Measurements from ENCODE around the gene RUNX2.
"Not testable (repeated sequence)": the region's sequence is repeated elsewhere in the genome, so short reads cannot be mapped to it uniquely, and the experiment has no call there.

The RUNX2 gene

GRCh38 chr6:45554591-45554990 is 226.5 kb downstream of the RUNX2 start:
- Histone ChIP-seq H3K4me3 (replicated peaks; ENCODE audit: low read depth, low read length) (no peak overlapping the region), H3K27me3 (replicated peaks; ENCODE audit: control insufficient read depth, insufficient read depth, low read length) (no peaks in the 10 kb centered on the region), H3K36me3 (ENCODE audit: control insufficient read depth, insufficient read depth, low read length) (no peaks in the 10 kb centered on the region)
- TF ChIP-seq CTCF (IDR thresholded peaks at IDR 0.05; ENCODE audit: insufficient read depth, low read length, poor library complexity, severe bottlenecking): no peak
- DNase-seq (ENCODE audit: extremely low read depth, insufficient read length): no peak

DNA sequence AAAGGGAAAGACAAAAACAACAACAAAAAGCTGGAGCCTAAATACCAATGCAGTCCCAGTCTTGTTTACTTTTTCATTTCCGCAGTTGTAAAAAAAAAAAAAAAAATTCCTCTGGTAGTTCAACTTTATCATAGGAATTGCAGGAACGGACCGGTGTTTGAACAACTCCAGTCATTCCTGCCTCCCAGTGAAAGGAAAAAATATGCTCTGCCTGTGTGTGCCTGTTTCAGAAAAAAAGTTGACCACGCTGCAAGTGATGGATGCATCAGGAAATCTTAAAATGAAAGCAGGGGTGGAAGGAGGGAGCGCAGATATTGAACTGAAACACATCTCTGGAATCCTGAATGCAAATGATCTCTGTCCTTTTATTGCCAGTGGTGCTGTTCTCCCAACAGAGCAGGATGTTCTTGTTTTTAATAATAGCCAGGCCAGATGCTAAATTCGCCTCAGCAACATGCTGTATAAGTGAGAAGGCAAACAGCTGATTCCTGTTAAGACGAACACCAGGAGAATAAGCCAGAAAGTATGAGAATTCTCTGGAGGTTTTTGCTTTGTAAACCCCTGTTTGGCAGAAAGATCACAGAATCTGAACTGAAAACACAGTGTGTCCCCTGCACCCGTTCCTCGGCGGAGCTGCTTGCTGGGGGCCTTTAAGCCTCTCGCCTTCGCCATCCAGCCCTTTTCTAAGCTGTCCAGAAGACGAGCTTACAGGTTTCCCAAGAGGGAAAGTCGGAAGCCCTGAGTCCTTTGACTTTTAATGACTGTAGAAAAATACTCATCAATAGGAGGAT is 228.0 kb downstream of the RUNX2 start:
- Histone ChIP-seq H3K36me3 (ENCODE audit: control insufficient read depth, insufficient read depth, low read length) (no peaks in the 10 kb centered on the region), H3K4me3 (replicated peaks; ENCODE audit: low read depth, low read length) (no peak overlapping the region), H3K27me3 (replicated peaks; ENCODE audit: control insufficient read depth, insufficient read depth, low read length) (no peaks in the 10 kb centered on the region)
- DNase-seq (ENCODE audit: extremely low read depth, insufficient read length): no peak
- TF ChIP-seq CTCF (IDR thresholded peaks at IDR 0.05; ENCODE audit: insufficient read depth, low read length, poor library complexity, severe bottlenecking): no peak

GRCh38 chr6:45556828-45557227 is 228.7 kb downstream of the RUNX2 start:
- Histone ChIP-seq H3K4me3 (replicated peaks; ENCODE audit: low read depth, low read length) (no peak overlapping the region), H3K27me3 (replicated peaks; ENCODE audit: control insufficient read depth, insufficient read depth, low read length) (no peaks in the 10 kb centered on the region), H3K36me3 (ENCODE audit: control insufficient read depth, insufficient read depth, low read length) (no peaks in the 10 kb centered on the region)
- DNase-seq (ENCODE audit: extremely low read depth, insufficient read length): no peak
- TF ChIP-seq CTCF (IDR thresholded peaks at IDR 0.05; ENCODE audit: insufficient read depth, low read length, poor library complexity, severe bottlenecking): no peak

DNA sequence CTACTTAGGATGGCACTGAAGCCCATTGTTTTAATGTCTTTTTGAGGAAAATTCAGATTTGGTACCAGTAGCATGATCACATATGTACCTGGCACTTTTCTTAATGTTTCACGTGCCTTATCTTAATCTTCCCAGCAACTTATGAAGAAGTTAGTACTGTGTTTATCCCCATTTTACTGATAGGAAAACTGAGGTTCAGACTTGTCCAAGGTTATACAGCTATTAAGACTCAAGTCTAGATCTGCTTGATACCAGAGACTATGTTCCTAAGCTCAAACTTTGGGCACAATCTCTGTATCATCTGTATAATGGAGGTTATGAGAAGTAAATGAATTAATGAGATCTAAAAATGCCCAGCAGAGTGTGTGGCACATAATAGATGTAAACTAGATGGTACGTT is 229.3 kb downstream of the RUNX2 start:
- Histone ChIP-seq H3K36me3 (ENCODE audit: control insufficient read depth, insufficient read depth, low read length) (no peaks in the 10 kb centered on the region), H3K4me3 (replicated peaks; ENCODE audit: low read depth, low read length) (no peak overlapping the region), H3K27me3 (replicated peaks; ENCODE audit: control insufficient read depth, insufficient read depth, low read length) (no peaks in the 10 kb centered on the region; the same call in 1 of the 2 replicates)
- no peak for TF ChIP-seq CTCF (IDR thresholded peaks at IDR 0.05; ENCODE audit: insufficient read depth, low read length, poor library complexity, severe bottlenecking)
- no peak for DNase-seq (ENCODE audit: extremely low read depth, insufficient read length)

GRCh38 chr6:45558858-45559257 is 230.7 kb downstream of the RUNX2 start:
- H3K27me3 ChIP-seq (replicated peaks; ENCODE audit: control insufficient read depth, insufficient read depth, low read length): no peaks in the 10 kb centered on the region; the same call in 1 of the 2 replicates
- TF ChIP-seq CTCF (IDR thresholded peaks at IDR 0.05; ENCODE audit: insufficient read depth, low read length, poor library complexity, severe bottlenecking): no peak
- no peak for DNase-seq (ENCODE audit: extremely low read depth, insufficient read length)
- no peaks in the 10 kb centered on the region for H3K36me3 ChIP-seq (ENCODE audit: control insufficient read depth, insufficient read depth, low read length)
- H3K4me3 ChIP-seq (replicated peaks; ENCODE audit: low read depth, low read length): no peak overlapping the region

DNA sequence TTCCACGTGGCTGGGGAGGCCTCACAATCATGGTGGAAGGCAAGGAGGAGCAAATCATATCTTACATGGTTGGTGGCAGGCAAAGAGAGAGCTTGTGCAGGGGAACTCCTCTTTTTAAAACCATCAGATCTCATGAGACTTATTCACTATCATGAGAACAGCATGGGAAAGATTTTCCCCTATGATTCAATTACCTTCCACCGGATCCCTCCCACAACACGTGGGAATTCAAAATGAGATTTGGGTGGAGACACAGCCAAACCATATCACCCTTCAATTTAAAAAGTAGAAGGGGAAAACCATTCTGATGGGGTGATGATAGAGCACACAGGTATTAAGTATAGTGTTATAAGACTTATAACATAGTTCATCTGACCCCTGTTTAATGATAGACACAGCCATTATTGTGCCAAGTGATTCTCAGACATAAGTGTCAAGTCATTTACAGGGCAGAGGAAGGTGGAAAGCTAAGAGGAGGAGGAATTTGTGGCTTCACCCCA is 232.2 kb downstream of the RUNX2 start:
- H3K36me3 ChIP-seq (ENCODE audit: control insufficient read depth, insufficient read depth, low read length); H3K4me3 ChIP-seq (replicated peaks; ENCODE audit: low read depth, low read length); DNase-seq (ENCODE audit: extremely low read depth, insufficient read length); H3K27me3 ChIP-seq (replicated peaks; ENCODE audit: control insufficient read depth, insufficient read depth, low read length): not testable (repeated sequence)
